Stimulated activated CD4-positive, alpha-beta T cell treated with anti-CD3 and anti-CD28 coated beads, Interleukin-1b, Interleukin-23, amount 100 ng/mL, for 24 hours (primary cell): Measurements from ENCODE around the gene REL.
"Not testable (repeated sequence)": the region's sequence is repeated elsewhere in the genome, so short reads cannot be mapped to it uniquely, and the experiment has no call there.

Experiments used
- DNase-seq, 4 experiments: peaks; one replicate each; pipeline ENCODE4 v3.0.0-alpha.2; 2020; ENCODE audit warnings: low read depth in 4 of 4, low spot score in 1 of 4

REL gene

DNA sequence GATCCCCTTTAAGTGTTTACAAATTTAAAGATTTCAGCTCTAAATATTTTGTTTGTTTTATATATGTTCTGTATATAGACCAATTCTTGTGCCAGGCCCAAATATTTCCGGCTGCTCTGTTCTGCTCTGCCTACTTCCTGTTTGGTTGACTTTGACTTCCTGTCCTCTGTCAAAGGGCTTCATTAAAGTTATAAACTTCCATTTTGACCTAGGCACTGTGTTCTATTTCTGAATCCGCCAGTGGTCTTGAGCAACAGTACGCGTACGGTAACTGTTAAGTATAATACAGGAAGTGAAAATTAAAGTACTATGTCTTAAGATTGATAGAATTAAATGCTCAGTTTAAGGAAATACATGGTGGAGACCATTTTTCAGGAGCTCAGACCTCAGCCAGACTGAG is 13.5 kb upstream of the REL start:
- no peak for DNase-seq

DNA sequence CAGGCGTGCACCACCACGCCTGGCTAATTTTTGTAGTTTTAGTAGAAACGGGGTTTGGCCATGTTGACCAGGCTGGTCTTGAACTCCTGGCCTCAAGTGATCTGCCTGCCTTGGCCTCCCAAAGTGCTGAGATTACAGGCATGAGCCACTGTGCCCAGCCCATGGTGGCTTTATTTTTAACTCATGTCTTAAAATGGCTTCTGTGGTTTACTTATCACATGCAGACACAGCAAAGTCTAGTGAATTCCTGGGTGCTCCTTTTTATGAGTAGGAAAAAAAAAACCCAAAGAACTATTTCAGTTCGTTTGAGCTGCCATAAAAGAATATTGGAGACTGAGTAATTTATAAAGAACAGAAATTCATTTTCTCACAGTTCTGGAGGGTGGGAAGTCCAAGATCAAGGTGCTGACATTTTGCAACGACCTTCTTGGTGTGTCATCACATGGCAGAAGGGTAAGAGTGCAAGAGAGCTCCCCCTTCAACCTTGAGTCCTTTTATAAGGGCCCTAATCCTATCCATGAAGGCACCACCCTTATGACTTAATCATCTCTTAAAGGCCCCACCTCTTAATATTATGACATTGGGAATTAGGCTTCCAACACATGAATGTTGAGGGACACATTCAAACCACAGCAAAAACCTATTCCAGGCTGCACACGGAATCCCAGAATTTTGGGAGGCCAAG is 12.6 kb upstream of the REL start:
- DNase-seq = no peak

DNA sequence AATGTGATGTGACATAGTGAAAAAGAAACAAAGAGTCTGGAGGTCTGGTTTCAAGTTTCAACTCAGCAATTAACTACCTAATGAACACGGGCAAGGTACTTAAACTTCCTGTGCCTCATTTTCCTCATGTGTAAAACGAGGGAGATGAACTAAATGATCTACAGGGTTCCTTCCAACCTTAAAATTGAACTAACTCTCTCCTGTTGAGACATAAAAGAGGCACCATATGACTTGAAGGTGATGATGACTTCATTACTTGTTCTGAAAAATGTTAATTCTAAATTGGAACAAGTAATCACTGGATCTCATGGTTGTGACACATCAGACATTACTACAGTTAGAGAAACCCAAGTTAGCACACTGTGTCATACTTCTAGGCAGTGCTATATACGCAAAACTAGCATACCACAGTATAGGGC is 8.9 kb upstream of the REL start:
- DNase-seq = no peak

DNA sequence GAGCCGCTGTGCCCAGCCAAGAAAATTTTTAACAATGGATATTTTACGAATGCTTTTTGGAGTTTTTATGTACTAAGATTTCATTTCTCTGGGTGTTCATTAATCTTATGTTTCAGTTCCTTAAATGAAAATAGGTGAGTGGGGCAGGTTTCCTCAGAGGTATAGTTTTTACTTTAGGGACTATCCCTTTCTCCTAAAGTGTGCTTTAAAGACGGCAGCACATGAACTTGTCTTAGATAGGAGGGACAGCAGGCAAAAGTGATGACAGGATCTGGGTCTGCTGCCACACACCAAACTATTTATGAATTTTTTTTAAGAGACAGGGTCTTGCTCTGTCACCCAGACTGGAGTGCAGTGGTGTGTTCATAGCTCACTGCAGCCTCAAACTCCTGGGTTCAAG is 8.0 kb upstream of the REL start:
- no peak for DNase-seq

DNA sequence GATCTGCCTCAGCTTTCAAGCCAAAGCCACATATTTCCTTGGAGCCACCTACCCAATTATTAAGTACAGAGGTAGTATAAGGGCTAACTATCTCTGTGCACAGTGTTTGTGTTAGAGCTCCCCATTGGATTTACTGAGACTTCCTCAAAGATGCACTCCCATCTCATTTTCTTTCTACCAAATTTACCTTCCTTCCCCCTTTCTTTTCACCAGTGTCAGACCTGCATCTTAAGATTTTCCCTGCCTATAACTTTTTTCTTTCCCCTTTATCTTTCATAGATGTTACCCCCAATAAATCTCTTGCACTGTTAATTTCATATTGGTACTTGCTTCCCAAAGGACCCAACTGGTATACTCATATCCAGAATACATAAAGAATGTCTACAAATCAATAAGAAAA is 5.9 kb upstream of the REL start:
- no peak for DNase-seq

DNA sequence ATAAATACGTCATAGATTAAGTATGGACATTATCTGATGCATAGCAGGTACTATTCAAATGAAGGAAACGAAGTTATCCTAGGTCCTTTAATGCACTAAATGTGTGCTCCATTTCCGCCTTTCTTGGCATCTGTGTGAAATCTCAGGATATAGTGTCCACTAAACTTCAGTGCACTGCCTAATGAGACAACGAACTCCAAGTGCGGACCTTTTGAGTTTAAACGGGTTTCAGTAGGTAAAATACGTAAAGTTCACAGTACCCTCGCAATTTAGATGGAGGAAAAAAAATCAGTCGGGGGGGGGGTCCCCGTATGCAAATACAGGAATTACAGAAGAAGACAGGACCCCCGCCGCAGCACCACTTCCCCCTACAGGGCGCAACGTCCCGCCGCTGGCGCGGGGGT is 729 bp upstream of the REL start:
- no peak for DNase-seq

DNA sequence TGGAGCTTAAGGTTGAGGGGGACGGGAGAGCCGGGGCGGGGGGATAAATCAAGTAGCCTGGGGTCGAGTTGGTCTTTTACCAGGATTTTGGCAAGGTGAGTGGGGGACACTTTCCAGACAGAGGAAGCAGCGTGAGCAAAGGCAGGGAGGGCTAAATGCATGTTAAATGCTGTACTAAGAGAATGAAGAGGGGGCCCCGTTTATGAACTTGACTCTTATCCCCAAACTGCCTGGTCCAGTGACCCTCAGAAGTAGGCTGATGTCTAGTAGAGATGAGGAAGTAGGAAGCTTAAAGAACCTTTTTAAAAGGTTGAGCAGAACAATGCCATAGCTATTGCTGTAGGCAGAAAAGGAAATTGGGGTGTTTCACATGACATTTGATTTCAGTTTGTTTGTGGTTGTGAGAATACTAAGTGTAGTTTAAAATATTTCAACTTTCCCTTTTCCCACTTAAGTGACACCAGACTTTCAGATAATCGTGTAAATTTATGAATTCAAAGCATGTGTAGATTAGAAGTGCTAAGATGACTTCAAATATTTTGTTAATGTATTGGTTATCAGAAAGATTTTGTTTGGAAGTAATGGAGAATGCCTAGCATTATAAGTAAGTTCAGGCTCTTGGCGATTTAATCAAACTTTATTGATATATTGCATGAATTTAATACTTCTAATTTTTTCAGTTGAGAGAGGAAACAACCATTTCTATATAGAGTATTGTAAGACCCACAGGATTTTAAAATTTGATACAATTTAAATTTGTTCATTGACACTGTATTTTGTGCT is 1.8 kb downstream of the REL start:
- DNase-seq = no peak

DNA sequence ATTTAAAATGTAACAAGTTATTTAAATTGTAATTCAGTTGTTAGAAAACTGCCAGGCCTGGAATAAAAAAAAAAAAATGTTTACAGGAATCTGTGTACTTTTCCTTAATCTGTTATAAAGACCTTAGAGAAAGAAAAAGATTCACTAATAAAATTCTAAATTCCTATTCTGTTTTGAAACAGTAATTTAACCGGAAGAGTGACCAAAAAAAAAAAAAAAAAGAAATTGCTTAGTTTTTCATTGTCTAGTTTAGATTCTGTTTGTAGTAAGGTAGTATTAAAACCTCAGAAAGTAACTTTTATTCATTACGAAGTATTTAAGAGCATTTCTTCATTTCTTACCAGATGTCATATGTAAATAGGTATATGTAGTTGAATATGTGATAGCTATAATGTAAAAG is 2.5 kb downstream of the REL start:
- no peak for DNase-seq

DNA sequence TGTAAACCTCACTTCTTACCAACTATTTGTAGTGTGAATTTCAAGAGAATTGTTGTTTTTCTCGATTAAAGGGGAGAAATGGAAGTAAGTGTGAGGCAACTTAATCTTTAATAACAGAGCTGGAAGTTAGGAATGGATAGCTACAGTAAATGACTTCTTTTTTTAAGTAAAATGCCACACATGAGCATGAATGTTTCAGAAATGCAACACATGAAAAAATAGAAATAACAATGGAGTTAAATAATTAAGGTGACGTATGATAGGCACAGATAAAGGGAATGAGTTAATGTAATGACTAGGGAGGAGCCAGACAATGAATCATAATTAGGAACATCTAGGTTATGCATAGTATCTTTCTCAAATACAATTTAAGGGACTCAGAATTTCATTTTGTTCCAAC is 3.4 kb downstream of the REL start:
- DNase-seq = no peak

DNA sequence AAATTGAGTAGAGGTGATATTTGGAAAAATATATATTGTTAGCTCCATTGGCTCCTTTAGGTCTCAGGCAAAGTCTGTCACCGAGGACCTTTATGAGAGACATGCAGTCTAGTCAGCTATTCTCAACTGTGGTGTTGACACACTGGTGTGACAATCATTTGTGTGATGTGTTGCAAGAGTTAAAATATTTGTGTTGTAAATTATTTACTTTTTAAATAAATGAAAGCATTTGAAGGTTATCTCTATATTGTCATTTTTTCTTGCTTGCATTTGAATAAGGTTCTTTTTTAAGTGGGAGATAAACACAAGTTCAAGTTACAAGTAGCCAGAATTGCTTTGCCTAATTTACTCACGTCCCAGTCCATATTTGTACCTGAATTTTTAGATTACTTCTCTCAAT is 4.3 kb downstream of the REL start:
- DNase-seq = no peak

DNA sequence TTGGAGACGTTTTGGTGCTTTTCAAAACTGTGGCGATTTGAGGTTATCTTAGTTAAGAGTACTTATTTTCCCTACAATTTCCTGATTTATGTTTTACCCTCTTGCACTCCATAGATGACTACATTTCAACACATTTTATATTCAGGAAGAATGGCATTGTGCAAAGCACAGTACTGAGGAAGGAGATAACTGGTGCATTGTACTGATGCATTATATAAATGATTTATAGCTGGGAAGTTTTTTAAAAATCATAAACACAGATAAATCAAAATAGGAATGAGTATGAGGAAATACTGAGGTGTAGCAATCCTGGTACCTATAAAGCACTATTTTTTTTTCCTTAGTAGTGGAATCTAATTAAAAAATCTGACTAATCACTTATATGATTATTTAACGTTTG is 5.6 kb downstream of the REL start:
- no peak for DNase-seq

DNA sequence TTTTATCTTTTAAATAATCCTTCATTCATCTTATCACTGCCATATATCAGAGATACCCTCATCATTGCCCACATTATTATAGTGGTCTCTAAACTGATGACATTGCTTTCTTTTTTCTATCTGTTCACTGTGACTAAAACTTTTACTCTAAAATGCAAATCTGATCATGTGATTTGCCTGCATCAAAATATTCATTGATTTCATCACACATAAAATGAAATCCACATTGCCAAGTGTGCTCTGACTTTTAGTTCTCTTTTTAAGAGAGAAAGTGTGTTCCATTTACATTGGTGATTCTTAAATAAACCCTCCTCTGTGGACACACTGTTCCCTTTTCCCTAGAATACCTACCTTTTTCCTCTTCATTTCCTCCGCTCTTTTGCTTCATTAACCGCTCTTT is 7.5 kb downstream of the REL start:
- DNase-seq = no peak

DNA sequence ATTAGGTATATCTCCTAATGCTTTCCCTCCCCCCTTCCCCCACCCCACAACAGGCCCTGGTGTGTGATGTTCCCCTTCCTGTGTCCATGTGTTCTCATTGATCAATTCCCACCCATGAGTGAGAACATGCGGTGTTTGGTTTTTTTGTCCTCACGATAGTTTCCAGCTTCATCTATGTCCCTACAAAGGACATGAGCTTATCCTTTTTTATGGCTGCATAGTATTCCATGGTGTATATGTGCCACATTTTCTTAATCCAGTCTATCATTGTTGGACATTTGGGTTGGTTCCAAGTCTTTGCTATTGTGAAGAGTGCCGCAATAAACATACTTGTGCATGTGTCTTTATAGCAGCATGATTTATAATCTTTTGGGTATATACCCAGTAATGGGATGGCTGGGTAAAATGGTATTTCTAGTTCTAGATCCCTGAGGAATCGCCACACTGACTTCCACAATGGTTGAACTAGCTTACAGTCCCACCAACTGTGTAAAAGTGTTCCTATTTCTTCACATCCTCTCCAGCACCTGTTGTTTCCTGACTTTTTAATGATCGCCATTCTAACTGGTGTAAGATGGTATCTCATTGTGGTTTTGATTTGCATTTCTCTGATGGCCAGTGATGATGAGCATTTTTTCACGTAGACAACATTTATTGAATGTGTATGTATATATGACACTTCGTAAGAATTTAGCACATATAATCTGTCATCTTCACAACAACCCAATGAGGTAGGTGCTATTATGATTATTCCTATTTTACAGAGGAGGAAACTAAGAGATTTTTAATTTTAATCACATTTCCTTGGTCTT is 8.4 kb downstream of the REL start:
- DNase-seq = not testable (repeated sequence)

DNA sequence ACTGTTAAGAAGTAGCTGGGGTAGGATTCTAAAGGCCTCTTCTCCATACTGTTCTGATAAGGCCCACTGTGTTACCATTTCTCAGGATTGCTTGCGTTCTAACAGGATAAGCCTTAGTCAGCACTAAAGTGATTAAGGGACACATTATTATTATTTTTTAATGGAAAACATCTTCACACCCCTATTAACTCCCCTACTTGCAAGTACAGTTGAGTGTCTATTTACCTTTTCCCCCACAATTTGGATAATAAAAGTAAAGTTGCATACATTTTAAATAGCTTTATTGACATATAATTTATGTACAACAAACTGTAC is 9.0 kb downstream of the REL start:
- DNase-seq = no peak

DNA sequence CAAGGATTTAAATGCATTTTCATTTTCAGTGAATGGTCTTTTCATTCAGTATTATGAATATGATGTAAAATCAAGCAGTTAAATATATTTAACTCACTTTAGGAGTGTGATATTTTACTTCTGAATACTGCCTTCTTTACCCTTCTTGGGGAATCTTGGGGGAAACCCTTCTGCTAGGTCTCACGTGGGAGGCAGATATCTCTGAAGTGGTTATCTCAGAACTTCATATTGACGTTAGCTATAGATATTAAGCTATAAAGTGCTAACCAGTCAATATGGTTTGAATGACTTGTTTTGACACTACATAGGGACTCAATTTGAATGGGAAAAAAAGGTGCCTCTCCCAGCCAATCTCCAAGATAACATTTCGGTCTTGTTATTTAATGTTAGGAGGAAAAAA is 9.8 kb downstream of the REL start:
- no peak for DNase-seq

DNA sequence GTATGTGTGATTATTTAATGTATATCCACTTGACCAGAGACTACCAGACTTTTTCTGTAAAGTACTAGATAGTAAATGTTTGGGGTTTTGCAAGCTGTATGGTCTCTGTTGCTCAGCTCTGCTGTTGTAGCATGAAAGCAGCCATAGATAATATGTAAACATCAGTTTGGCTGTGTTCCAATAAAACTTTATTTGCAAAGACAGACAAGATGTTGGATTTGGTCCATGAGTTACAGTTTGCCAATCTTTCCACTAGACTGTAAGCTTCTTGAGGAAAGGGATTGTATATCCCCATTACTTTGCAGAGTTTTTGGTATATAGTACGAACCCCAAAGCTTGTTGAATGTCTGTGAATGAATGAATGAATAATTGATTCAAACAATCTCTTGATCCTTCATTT is 17.2 kb downstream of the REL start:
- no peak for DNase-seq

DNA sequence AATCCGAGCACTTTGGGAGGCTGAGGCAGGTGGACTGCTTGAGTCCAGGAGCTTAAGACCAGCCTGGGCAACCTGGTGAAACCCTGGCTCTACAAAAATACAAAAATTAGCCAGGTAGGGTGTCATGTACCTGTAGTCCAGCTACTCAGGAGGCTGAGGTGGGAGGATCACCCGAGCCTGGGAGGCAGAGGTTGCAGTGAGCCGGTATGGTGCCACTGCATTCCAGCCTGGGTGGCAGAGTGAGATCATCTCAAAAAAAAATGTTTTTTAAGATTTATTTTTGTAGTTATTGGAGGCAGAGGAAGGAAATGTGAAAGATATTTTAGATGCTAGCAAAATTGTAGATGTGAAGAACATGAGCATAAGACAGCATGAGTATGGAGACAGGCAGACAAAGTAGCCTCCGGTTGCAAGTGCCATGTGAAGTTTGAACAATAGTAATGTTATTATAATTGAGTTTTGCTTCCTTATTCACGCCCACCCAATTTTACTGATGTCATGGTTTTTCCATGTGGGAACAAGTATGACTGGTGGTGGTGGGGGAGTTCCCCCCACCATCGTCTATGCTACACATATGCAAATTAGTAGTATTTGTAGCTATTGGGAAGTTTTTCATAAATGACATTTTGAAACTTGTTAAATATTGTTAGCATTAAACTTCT is 18.0 kb downstream of the REL start:
- peak in 3 of 4 experiments; percentile 23 to 46 (median 36) for DNase-seq

DNA sequence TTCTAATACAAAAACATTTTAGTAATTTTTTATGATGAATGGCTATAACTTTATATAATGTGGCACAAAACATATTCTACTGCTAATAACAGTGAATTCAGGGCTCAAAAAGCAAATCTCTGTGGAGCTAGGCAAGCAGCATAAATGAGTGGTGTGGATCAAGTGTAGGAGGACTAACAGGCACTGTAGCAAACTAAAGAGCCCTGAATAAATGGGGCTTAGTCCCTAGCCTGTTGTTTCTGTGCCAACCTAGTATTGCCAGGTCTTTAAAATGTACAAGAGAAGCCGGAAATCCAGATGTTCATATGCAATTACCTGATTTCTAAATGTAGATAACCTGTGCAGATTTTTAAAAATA is 18.5 kb downstream of the REL start:
- no peak for DNase-seq

DNA sequence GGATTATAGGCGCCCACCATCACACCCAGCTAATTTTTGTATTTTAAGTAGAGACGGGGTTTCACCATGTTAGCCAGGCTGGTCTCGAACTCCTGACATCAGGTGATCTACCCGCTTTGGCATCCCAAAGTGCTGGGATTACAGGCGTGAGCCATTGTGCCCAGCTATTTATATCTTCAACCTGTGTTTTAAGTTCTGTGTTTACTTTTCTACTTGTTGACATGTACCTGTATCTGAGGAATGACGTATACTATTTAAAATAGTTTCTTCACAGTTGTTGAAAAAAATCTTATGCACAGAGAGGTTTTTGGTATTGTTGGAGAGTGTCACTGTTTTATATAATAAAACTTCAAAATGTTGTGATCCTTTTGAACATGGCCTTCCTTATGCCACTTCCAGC is 19.9 kb downstream of the REL start:
- DNase-seq = not testable (repeated sequence)

DNA sequence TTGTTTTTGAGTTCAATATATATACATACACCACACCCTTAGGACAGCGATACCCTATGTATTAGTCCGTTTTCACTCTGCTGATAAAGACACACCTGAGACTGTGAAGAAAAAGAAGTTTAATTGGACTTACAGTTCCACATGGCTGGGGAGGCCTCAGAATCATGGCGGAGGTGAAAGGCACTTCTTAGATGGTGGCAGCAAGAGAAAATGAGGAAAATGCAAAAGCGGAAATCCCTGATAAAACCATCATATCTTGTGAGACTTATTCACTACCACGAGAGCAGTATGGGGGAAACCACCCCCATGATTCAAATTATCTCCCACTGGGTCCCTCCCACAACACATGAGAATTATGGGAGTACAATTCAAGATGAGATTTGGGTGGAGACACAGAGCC is 24.5 kb downstream of the REL start:
- not testable (repeated sequence) for DNase-seq

DNA sequence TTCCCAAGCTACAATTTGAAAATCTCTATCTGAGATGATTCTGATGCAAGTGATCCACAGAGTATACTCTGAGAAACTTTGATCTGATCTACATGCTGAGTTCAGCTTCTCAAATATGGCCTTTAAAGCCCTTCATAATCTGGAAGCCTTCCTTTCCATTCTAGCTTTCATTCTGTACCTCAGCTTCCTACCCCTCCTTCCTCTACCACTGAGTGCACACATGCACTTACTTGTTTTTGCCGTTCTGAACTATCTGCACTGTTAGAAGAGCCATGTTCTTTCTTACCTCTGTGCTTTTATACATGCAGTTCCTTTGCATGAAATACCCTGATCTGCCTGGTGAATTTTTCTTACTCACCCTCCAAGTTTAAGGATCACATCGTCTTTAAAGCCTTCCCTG is 25.0 kb downstream of the REL start:
- DNase-seq = no peak

DNA sequence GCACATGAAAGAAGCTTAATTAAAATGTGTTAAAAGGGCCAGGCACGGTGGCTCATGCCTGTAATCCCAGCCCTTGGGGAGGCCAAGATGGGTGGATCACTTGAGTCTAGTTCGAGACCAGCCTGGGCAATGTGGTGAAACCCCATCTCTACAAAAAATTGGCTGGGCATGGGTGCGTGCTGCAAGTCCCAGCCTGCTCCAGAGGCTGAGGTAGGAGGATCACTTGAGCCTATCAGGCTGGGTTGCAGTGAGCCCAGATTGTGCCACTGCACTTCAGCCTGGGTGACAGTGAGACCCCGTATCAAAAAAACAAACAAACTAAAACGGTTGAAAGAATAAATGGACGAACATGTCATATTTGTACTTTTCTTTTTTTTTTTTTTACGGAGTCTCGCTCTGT is 26.0 kb downstream of the REL start:
- no peak for DNase-seq
